ENCODE data around the gene ARHGEF38.

The ARHGEF38 gene

GRCh38 chr4:105613306-105613705 is 60.9 kb downstream of the ARHGEF38 start:
- no peak for DNase-seq (ENCODE audit: low read depth in 2 of 2)

GRCh38 chr4:105619188-105619931 is 66.9 kb downstream of the ARHGEF38 start:
- DNase-seq (ENCODE audit: low read depth in 2 of 2): no peak

GRCh38 chr4:105620640-105621323 is 68.4 kb downstream of the ARHGEF38 start:
- no peak for DNase-seq (ENCODE audit: low read depth in 2 of 2)

- DNase-seq (ENCODE audit: low read depth in 2 of 2): no peak
Measured at GRCh38 chr4:105622269-105622668, 69.8 kb downstream of the ARHGEF38 start.

GRCh38 chr4:105623099-105623498 is 70.7 kb downstream of the ARHGEF38 start:
- no peak for DNase-seq (ENCODE audit: low read depth in 2 of 2)

- no peak for DNase-seq (ENCODE audit: low read depth in 2 of 2)
Measured at GRCh38 chr4:105624530-105624929, 72.1 kb downstream of the ARHGEF38 start.

GRCh38 chr4:105625214-105625613 is 72.8 kb downstream of the ARHGEF38 start:
- no peak for DNase-seq (ENCODE audit: low read depth in 2 of 2)

- no peak for DNase-seq (ENCODE audit: low read depth in 2 of 2)
Measured at GRCh38 chr4:105626846-105627245, 74.4 kb downstream of the ARHGEF38 start.

- DNase-seq (ENCODE audit: low read depth in 2 of 2): no peak
Measured at GRCh38 chr4:105627620-105628019, 75.2 kb downstream of the ARHGEF38 start.

- no peak for DNase-seq (ENCODE audit: low read depth in 2 of 2)
Measured at GRCh38 chr4:105630670-105631655, 78.5 kb downstream of the ARHGEF38 start.

- DNase-seq (ENCODE audit: low read depth in 2 of 2): no peak
Measured at GRCh38 chr4:105631818-105632400, 79.5 kb downstream of the ARHGEF38 start.

- DNase-seq (ENCODE audit: low read depth in 2 of 2): no peak
Measured at GRCh38 chr4:105632599-105632998, 80.2 kb downstream of the ARHGEF38 start.

- DNase-seq (ENCODE audit: low read depth in 2 of 2): no peak
Measured at GRCh38 chr4:105633241-105633640, 80.8 kb downstream of the ARHGEF38 start.

- DNase-seq (ENCODE audit: low read depth in 2 of 2): no peak
Measured at GRCh38 chr4:105634402-105635080, 82.1 kb downstream of the ARHGEF38 start.

- no peak for DNase-seq (ENCODE audit: low read depth in 2 of 2)
Measured at GRCh38 chr4:105637408-105638176, 85.2 kb downstream of the ARHGEF38 start.

GRCh38 chr4:105641845-105642244 is 89.4 kb downstream of the ARHGEF38 start:
- no peak for DNase-seq (ENCODE audit: low read depth in 2 of 2)

- DNase-seq (ENCODE audit: low read depth in 2 of 2): no peak
Measured at GRCh38 chr4:105644257-105644656, 91.8 kb downstream of the ARHGEF38 start.

- no peak for DNase-seq (ENCODE audit: low read depth in 2 of 2)
Measured at GRCh38 chr4:105645440-105645839, 93.0 kb downstream of the ARHGEF38 start.

- no peak for DNase-seq (ENCODE audit: low read depth in 2 of 2)
Measured at GRCh38 chr4:105650190-105650589, 97.8 kb downstream of the ARHGEF38 start.

- DNase-seq (ENCODE audit: low read depth in 2 of 2): no peak
Measured at GRCh38 chr4:105651884-105652283, 99.5 kb downstream of the ARHGEF38 start.

Data from activated CD4-positive, alpha-beta T cell treated with anti-CD3 and anti-CD28 coated beads for 24 hours (primary cell).